PC-9 (cell line): Measurements from ENCODE around the gene PCK2.

Experiments
- EZH2 ChIP-seq: fragments of 200-600 bp; sonication (generic); IDR thresholded peaks from 2 replicates; pipeline ENCODE4 v1.8.0; 2017; ENCODE audit warnings: antibody characterized with exemption, low read depth
- TF ChIP-seq, protein P1 (sequence below): fragments of 200-600 bp; sonication (generic); conservative IDR thresholded peaks from 2 replicates; pipeline ENCODE4 v1.6.1; 2017; ENCODE audit warnings: mixed run types, antibody characterized with exemption, mild to moderate bottlenecking, moderate library complexity

GRCh38 chr14:24060443-24060842 lies 33.7 kb upstream of the PCK2 start:
- TF ChIP-seq, protein P1, sequence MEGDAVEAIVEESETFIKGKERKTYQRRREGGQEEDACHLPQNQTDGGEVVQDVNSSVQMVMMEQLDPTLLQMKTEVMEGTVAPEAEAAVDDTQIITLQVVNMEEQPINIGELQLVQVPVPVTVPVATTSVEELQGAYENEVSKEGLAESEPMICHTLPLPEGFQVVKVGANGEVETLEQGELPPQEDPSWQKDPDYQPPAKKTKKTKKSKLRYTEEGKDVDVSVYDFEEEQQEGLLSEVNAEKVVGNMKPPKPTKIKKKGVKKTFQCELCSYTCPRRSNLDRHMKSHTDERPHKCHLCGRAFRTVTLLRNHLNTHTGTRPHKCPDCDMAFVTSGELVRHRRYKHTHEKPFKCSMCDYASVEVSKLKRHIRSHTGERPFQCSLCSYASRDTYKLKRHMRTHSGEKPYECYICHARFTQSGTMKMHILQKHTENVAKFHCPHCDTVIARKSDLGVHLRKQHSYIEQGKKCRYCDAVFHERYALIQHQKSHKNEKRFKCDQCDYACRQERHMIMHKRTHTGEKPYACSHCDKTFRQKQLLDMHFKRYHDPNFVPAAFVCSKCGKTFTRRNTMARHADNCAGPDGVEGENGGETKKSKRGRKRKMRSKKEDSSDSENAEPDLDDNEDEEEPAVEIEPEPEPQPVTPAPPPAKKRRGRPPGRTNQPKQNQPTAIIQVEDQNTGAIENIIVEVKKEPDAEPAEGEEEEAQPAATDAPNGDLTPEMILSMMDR = no peak
- no peak for TF ChIP-seq EZH2
